CD4-positive, alpha-beta T cell treated with Interleukin-15 for 1 hour (primary cell): ENCODE results near the gene FAM120A.
"Not testable (repeated sequence)": the region's sequence is repeated elsewhere in the genome, so short reads cannot be mapped to it uniquely, and the experiment has no call there.

ENCODE experiments used
- DNase-seq: peaks from one replicate; pipeline ENCODE4 v3.0.0-alpha.2; 2020

Gene FAM120A

DNA sequence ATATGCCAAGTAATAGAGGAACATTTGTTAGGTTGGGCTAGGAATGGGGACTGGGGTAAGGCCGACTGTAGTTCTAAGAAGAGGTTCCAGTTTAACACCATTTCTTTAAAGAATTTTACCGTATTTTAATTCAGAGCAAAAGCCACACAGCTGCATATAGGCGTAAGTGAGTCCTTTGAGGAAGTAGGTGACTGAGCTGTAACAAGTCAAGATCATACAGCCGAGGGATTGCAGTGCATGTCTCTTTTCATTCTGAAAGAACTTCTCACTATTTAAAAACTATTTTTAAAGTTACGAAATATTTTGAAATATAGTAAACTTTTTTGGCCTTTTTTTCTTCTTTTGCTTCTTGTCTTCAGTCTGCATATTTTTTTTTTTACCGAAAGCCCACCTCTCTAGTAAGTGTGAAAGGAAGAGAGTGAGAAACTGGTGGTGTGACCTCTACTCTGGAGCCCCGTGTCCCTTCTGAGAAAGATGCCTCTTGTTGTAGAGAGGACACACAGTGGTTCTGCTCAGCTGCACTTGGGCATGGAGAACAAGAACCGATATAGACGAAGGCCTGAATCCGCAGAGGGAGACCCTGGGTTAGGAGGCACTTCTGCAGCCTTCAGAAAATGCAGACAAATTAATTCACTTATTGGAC lies 60.8 kb downstream of the FAM120A start:
- DNase-seq: not testable (repeated sequence)

DNA sequence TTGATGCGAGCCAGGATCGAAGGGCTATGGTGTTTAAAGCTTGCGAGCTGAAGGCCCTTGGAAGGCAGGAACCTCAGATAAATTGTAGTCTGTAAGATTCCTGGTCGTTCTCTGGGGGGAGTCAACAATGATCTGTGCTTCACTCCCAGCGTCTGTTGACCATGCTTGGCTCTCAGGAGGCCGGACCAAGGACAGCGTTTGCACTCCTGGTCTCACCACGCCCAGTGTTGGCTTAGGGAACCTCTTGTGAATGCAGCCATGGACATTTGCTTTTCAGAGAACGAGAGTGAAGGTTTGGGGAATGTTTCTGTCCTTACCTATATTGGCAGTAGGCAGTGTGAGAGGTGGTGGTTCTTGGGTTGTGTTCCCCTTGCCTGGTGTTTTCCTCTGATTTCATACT lies 62.1 kb downstream of the FAM120A start:
- DNase-seq: no peak

DNA sequence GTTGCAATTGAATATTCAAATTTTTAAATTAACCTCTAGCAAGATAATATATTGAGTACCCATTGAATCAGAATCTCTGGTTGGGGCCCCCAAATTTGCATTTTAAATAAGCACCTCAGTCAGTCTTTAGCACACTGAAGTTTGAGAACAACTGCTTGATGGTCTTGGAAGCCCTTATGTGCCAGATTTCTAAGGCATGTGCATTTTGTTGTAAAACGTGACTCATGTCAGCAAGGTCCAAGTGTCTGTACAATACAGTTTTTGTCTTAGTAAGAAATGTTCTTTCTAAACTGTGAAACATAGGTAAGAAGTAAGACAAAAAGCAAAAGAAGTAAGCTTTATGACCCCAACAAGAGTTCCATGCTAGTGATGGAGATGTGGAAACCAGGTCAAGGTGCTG lies 65.8 kb downstream of the FAM120A start:
- DNase-seq: no peak

DNA sequence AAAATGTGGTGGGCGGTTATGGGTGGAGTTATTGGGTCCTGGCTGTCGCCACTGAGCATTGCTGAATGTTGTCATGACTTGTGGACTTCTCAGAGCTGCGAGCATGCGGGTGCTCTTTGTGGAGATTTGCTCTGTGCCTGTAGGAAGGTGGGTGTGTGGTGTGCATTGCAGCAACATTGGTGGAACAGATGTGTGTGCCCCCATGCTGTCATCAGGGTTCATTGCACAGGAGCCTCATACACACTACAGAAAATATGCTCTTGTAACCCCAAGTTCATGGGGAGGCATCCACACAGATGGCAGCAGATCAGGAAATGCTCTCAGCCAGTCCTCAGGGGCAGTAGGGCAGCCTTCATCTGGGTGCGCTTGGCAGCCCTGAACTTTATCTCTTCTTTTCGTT lies 69.0 kb downstream of the FAM120A start:
- DNase-seq: no peak

DNA sequence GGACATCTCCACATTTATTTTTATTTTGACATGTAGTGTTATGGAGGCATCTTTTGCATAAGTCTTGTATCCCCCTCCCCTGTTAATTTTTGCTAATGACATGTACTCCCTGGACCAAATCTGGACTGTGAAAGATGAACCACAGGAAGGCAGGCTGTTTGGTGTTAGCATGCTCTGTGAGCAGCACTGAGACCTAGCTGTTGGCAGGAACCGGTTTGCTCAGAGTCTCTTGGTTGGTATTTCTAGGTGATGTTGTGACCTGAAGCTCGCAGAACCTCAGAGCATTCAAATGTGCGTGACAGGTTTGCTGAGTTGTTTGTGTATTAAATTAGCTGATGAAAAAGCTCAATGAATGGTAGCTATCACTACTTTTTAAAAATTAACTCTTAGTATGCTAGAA lies 71.3 kb downstream of the FAM120A start:
- DNase-seq: no peak

DNA sequence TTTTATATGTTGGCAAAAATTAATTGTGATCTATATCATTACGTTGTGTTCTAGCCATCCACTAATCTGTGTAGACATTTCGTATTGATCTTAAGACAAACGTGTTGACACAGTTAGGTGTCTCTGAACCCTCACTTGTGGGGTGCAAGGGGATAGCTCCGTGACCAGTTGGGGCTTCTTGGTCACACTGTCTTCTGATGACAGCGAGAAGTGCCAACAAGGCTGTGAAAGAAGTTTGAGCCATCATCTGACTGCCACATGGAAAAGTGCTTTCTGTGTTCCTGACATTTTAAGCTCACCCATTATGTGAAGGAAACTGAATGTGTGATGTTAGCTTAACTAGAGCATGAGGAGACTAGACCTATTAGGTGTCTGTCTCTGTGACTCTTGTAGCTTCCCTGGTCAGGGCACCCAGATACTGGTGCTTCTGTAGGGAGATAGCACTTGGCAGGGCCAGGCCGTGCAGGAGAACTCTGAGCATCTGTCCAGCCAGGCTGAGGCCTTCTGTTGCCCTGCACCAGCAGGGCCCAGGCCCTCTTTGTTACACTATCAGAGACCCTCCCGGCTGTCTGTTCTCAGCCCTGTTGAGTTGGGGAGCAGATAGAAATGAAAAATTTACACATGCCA lies 72.1 kb downstream of the FAM120A start:
- DNase-seq: no peak

DNA sequence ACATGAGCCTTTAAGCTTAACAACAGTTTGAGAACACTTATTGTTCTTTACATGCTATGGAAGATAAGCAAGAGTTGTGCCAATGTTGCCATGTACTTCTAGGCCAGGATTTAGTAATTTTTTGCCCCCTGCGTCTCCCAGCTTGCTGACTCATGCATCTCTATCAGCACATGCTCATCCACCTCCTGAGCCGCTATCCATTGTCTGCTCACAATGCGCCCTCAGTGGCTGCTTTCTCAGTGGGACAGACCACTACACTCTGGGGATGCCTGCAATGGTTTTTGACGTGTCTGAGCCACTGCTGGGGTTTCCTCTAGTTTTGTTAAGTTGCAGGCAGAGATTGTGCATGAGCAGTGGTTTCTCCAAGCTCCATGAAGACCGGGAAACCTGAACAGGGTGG lies 74.0 kb downstream of the FAM120A start:
- DNase-seq: no peak

DNA sequence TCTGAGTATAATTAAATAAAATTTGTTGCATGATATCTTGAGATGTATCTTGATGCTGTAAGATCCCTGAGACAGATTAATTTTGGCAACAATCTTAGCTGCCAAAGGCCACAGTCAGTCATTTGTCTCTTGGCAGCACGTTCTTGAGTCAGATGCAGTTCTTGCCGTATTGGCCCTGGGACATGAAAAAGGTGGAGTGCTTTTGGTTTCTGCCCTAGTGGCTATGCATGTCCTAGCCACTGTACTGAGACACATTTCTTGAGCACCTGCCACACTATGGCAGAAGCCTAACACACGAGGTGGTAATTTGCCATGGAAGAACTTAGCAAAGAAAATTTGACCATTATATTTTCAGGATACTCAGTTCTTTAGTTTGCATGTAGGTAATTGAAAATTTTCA lies 79.9 kb downstream of the FAM120A start:
- no peak for DNase-seq

DNA sequence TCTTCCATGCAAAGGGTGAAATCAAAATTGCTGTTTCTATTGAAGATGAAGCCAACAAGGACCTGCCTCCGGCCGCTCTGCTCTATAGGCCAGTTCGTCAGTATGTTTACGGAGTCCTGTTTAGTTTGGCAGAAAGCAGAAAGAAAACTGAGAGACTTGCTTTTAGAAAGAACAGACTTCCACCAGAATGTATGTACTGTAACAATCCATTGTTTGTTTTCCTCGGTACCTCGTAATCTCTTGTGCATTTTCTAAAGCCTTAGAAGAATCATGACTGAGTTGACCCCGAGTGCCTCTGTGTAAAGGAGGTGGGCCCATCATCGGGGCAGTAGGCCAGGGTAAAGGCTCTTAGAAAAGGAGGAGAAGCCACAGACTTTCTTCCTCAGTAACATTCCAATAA lies 80.7 kb downstream of the FAM120A start:
- no peak for DNase-seq

DNA sequence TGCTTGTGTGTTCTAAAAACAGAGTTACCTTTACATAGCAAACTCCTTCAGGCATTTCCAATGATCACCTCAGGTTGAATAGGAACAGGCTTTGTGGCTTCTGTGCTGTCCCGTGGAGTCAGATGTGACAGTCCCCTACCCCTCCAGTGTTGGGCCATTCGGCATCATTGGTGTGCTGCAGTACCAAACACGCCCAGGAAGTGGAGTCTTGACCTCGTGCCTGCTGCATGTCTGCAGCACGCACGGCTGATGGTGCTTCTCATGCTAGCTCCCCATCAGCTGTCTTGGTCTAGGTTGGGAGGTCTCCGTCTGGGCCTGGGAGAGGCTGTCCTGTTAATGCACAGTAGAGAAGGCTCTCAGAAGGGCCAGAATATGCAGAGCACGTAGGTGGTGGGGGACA lies 82.4 kb downstream of the FAM120A start:
- no peak for DNase-seq

DNA sequence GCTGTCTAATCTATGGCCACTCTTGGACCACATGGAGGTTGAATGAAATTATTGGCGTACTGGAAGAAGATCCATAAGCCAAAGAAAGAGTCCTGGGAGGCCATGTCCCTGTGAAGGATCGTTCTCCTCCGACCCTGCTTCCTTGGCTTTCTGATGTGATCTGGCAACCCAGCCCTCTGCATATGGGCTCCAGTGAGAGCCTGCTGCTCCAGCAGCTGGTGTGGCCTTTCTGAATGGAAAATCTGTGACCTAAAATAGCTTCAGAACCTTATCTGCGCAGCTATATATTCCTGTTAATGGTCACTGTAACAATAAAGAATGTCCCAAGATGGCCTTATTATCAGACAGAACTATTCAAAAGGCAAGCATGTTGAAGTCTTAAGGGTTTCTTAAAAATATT lies 84.7 kb downstream of the FAM120A start:
- no peak for DNase-seq

DNA sequence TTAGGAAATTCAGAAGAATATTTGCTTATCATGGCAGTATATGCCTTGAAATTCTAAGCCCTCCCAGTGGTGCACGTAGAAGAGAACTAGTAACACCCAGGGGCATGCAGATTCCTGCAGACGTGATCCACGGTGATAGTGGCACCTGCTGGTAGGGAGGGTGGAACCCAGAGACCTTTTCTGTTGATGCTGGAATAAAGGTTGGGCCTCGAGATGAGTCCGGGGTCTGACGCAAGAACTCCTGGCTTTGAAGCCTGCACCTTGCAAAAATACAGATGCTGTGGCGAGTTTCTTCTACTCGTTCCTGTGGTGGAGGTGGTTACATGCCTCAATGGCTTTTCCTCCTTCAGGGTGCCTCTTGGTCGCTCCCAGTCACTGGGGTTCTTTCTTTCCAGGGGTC lies 85.4 kb downstream of the FAM120A start:
- DNase-seq: no peak

DNA sequence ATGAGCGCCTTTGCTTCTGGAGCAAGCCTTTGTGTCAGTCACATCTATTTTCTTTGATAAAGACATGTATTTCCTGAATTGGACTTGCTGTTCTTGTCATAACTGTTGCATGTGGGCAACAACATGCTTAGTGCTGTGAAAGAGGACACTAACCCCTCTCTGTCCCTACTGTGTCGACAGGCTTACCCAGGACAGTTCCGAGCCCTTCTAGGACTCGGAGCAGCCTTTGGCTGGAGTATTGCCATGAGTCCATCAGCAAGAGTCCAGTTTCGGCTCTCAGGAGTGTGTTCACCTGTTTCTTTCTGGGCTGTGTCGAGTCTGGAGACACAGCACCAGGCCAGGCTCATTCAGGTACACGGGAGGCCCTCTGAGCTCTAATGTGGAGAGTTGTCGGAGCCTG lies 88.8 kb downstream of the FAM120A start:
- no peak for DNase-seq

DNA sequence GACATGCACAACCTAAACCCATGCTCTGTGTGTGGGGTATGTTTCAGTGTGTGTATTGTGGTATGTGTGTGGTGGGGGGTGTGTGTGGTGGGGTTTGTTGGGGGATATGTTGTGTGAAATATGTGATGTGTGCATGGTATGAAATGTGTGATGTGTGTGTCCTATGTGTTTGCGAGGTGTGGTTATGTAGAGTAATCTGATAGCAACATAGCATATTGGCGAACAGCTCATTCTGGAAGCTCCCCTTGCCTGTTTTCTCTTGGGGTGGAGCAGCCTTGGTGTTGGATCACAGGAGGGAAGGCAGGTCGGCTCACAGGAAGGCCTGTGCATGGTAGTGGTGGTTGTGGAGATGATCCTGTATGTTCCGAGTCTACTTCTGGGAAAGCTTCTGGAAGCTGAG lies 89.5 kb downstream of the FAM120A start:
- no peak for DNase-seq

DNA sequence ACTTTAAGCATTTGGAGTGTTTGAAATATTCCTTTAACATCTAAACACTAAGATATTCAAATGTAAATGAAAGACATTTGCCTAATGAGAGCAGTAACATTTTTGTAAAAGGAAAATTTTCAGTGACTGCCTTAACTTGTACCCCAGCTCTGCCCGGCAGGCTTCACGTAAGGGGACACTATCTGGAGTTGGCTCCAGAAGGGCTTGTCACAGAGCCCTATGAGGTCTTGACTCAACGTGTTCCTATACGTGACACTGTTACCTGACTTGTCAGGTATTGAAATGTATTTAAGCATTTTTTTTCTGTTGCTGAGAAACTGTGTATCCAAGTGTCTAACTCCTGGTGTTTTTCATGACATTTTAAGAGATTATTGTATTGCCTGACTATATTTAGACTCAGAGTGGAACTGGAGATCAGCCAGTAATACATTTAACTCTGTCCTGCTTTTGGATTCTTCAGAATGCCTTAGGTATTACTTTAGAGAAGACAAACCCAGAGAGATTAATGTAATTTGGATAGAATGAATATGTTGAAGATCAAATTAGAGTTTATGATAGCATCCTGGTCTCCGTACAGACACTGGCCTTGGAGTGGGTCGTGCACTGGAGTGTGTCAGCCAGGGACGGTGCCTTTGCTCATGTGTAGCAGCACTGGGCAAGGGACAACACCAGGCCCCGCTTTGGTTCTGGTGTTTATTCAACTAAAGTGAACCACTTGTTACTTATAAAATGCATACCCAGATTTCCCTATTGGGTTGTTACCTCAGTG lies 90.3 kb downstream of the FAM120A start:
- DNase-seq: no peak

DNA sequence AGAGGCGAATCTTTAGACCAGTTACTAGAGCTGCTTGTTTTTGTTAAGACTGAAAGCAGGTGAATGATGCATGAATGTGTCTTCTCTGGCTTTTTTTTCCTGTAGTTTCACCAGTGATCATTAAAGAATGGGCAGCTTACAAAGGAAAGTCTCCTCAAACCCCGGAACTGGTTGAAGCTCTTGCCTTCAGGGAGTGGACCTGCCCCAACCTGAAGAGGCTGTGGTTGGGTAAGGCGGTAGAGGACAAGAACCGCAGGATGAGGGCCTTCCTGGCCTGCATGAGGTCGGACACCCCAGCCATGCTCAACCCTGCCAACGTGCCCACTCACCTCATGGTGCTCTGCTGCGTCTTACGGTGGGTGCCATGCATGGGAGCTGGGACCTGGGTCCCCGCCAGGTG lies 91.6 kb downstream of the FAM120A start:
- no peak for DNase-seq

DNA sequence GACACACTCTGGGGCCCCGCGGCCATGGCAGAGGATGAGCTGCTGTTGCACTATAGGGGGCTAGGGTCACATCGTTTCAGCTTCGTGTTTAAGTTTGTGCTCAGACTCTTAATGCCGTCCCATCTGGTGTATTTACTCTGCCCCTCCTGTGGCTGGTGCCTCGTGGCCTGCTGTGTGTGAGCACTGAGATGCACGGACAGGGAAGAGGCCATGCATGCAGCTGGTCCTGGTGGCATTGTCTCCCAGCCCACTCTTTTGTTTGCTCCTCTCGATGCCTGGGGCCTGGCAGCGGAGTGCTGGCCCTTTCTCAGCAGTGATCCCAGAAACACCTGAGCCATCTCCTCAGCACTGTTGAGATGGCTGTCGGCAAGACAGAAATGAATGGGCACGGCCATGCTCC lies 94.9 kb downstream of the FAM120A start:
- no peak for DNase-seq

DNA sequence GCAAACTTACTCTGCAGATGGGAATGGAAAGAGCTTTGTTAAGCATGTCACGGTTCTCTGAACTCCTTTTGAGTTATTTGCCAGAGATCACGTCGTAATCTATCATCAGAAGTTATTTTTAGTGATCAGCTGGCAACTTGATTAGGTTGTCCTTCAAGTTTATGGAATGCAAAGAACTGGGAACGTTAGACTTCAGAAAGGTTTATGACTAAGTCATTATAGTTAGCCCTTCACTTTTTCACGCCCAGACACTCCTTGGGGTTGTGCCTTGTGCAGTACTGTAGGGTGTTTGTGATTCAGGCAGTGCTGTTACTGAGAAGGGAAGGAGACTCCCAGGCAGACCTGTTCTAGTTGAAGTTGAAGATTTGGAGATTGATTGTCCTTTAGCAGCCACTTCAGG lies 98.1 kb downstream of the FAM120A start:
- no peak for DNase-seq

DNA sequence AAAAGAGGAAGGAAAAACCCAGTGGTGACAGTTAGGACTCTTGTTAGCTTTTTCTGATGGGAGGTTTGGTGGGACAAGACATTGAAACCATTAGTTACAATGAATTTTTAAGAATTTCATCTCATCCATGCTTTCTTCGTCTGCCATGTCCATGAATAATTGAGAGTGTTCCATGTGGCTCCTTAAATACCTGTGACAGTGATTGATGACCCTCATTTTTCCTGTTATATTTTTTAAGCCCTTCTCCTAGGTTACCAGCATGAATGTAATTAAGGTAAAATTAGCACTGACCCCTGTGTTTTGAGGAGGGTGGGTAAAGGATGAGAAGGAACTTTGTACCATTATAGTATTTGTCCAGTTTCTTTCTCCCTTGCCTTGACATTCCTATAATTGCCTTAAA lies 101.4 kb downstream of the FAM120A start:
- DNase-seq: no peak

DNA sequence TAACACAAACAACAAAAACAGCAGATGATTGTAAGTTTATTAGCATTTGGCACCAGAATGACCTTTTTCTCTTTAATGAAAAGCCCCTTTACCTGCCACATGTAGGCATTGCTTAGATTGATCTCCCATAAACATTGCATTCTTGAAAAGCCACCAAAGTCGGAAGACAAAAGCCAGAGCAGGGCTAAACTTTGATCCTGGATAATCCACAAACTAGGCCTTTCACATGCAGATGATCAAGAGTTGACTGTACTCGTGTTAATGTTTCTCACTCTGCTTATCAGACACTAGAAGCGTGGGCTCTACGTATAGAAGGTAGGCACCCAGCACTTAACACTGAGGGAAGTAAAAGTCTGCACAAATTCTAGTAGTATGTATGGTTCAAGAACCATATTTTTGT lies 103.9 kb downstream of the FAM120A start:
- DNase-seq: no peak

DNA sequence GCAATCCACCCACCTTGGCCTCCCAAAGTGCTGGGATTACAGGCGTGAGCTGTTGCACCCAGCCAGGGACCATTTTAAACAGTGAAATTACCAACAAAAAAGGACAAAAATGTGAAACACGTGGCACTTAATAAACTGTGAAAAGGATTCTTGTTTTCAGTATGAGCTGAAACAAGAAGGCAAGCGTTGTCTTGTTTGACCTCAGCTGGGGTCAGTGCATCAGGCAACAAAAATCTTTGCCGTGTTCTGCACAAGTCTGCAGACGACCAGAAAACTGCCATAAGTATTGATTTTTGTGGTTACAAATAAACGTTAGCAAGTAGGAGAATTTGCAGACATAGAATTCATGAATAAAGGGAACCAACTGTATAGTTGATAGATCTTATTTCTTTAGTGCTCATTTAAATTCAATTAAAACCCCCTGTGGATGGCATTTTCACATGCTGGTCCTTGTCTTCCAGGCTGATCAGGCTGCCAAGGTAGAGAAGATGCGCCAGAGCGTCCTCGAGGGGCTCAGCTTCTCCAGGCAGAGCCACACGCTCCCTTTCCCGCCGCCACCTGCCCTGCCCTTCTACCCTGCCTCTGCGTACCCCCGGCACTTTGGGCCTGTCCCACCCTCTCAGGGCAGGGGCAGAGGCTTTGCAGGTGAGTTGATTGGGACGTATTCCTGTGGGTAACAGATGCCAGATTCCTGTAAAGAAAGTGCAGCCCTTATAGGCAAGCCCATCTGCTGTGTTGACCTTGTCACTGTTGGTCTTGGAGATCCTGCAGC lies 106.1 kb downstream of the FAM120A start:
- DNase-seq: no peak

DNA sequence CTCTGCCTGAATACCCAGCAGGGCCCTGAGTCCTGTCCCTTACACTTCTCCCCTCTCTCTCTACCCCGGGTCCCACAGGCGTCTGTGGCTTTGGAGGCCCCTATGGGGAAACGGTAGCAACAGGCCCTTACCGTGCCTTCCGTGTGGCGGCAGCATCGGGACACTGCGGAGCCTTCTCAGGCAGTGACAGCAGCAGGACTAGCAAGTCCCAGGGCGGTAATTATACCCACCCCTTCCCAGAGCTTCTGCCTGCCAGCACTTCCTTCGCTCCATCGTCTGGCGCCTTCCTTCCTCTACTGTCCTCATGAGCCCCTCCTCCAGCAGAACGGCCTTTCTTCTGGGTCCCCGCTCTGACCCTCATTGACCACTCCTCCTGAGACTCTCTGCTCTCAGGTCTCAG lies 107.0 kb downstream of the FAM120A start:
- DNase-seq: no peak

DNA sequence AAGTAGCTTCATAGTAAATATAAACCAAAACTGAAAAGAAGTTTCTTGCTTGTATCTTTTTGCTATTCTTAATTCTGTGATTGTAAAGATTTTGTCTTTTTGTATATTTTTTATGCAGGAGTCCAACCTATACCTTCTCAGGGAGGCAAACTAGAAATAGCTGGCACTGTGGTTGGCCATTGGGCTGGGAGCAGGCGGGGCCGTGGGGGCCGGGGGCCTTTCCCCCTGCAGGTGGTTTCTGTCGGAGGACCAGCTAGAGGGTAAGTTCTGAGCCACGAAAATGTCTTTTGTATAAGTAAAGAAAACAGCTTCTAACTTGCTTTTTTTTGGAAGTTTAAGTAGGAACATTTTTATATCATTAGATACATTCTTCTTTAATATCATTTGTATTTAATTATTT lies 109.5 kb downstream of the FAM120A start:
- no peak for DNase-seq

DNA sequence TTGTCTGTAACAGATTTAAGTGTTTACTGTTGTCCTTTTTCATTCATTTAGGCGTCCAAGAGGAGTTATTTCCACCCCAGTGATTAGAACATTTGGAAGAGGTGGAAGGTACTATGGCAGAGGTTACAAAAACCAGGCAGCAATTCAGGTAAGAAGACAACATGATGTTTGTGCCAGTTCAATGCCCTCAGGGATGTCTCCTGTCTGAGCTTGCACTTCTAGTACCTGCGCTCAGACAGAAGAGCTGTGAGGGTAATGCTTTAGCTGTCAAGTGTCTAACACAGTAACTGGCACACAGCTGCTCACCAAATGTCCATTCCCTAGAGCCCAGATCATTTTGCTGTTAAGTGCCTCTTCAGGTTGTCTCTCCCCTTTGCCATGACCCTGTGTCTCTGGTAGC lies 110.7 kb downstream of the FAM120A start:
- DNase-seq: no peak
